Stomach (tissue), 9 donors: Measurements from ENCODE around the gene BIRC7. TPM values are rescaled to one million over a fixed set of nuclear protein-coding genes. Genes with fewer than 3 reads are reported as not detected.

ENCODE experiments used
- DNase-seq, 2 donors: peaks; one replicate each; pipeline versions ENCODE4 v3.0.0 to v3.0.0-alpha.2; 2013 to 2019
- H3K27ac ChIP-seq, 5 donors: fragments of 200-600 bp in 4 of 5; sonication (generic) in 4 of 5; one replicate each; pipeline ENCODE4 v1.5.1; 2013 to 2019; ENCODE audit warnings: mild to moderate bottlenecking in 1 of 5, moderate library complexity in 1 of 5
- H3K27me3 ChIP-seq, 3 donors: fragments of 200-600 bp; sonication (generic); one replicate each; pipeline ENCODE4 v1.5.1; 2017 to 2019; ENCODE audit warnings: mixed run types in 1 of 3
- H3K36me3 ChIP-seq, 4 donors: fragments of 200-600 bp; sonication (generic); 1 replicate in 3 of 4; 2 replicates in 1 of 4; pipeline ENCODE4 v1.5.1; 2016 to 2019
- H3K4me1 ChIP-seq, 4 donors: fragments of 200-600 bp; sonication (generic); one replicate each; pipeline ENCODE4 v1.5.1; 2016 to 2019
- H3K4me3 ChIP-seq, 4 donors: fragments of 200-600 bp; sonication (generic) in 3 of 4; one replicate each; pipeline ENCODE4 v1.5.1; 2016 to 2019; ENCODE audit warnings: mild to moderate bottlenecking in 1 of 4
- H3K9me3 ChIP-seq, 4 donors: fragments of 200-600 bp; sonication (generic); one replicate each; pipeline ENCODE4 v1.5.1; 2016 to 2019
- EP300 ChIP-seq: sonication (generic); formaldehyde crosslinking; IDR thresholded peaks from one replicate; pipeline ENCODE4 v1.6.1; 2017; ENCODE audit warnings: antibody characterized with exemption
- POLR2A ChIP-seq, 4 donors: fragments of 450-650 bp; IDR thresholded peaks; one replicate each; pipeline ENCODE4 v1.6.1; 2016; ENCODE audit warnings: antibody characterized with exemption in 4 of 4, control low read depth in 2 of 4, mild to moderate bottlenecking in 1 of 4, moderate library complexity in 1 of 4
- POLR2AphosphoS5 ChIP-seq, 3 donors: sonication (generic); formaldehyde crosslinking; IDR thresholded peaks; one replicate each; pipeline ENCODE4 v1.6.1; 2016; ENCODE audit warnings: antibody characterized with exemption in 3 of 3
- WGBS, 5 donors: extraction: QIAGEN DNeasy Blood & Tissue Kit in 3 of 5; methylation state at CpG; one replicate each; pipeline versions ENCODE4 v1.1.5 to v1.1.7; 2013 to 2018; 5-methylcytosine and 5-hydroxymethylcytosine counted together
- intact Hi-C: fragments of 100-400 bp; cut with DNase I; formaldehyde crosslinking; loops from one replicate; pipeline ENCODE4 v1.15.1; 2023; ENCODE audit warnings: low total_unique reads
- polyA plus RNA-seq, 3 donors: library from polyadenylated mRNA; stranded (reverse); fragments of 200-250 nt; gene quantifications; one replicate each; pipeline ENCODE4 v1.2.3, GENCODE V29; 2013
- total RNA-seq, 5 donors: library from RNA; depleted of rRNA; stranded (reverse); fragments of >200 nt; gene quantifications; one replicate each; pipeline versions ENCODE4 v1.1.0 to v1.2.3, GENCODE V29; 2014 to 2016
- TF ChIP-seq, protein P1 (sequence below), 7 experiments: fragments of 450-650 bp in 4 of 7; fragments of 200-600 bp in 3 of 7; sonication (generic) in 3 of 7; IDR thresholded peaks; one replicate each; pipeline ENCODE4 v1.5.1; 2016 to 2019; ENCODE audit warnings: antibody characterized with exemption in 7 of 7, control low read depth in 2 of 7, mild to moderate bottlenecking in 1 of 7
- donor health status: healthy with polysubstance abuse.
- donor health status: Bipolar disorder and iron deficiency.
- donor health status: healthy.

The BIRC7 gene
- total and polyA plus RNA-seq, 8 donors = not detected

DNA sequence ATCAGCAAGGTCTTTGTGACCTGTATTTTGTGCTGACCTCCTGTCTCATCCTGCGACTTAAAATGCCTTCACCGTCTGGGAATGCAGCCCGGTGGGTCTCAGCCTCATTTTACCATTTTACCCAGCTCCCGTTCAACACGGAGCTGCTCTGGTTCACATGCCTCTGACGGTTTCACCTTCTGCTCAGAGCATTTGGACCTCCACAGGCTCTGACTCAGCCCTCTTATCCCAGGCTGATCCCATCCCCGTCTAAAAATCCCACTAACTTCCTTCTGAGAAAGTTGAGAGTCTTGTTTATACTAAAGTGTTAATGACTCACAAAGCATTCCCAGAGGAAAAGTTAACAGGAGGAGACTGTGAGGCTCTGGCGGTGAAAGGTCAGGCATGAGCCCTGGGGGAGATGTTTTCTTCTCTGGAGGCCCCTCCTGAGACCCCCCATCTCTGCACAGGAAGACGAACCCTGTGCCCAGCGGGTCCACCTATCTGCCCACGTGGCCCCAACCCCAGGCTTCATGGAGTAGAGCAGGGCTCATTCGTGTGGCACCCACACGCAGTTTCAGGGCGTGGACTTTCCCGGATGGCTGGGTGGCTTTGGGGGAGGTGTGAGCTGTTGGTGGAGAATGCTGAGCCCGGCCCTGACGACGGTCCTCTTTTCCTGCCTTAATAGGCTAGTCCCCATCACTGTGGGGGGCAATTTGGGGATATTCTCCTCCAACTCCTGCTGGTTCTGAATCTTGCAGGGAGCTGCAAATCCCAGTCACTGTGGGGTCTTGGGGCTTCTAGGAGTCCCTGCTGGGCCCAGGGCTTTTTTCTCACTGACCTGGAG is 3.3 kb upstream of the BIRC7 start:
- TF ChIP-seq POLR2AphosphoS5 (IDR thresholded peaks at IDR 0.05) (peak in 1 of 3 donors; percentile 5), EP300 (no peak), POLR2A (IDR thresholded peaks at IDR 0.05) (no peak)
- TF ChIP-seq, protein P1, sequence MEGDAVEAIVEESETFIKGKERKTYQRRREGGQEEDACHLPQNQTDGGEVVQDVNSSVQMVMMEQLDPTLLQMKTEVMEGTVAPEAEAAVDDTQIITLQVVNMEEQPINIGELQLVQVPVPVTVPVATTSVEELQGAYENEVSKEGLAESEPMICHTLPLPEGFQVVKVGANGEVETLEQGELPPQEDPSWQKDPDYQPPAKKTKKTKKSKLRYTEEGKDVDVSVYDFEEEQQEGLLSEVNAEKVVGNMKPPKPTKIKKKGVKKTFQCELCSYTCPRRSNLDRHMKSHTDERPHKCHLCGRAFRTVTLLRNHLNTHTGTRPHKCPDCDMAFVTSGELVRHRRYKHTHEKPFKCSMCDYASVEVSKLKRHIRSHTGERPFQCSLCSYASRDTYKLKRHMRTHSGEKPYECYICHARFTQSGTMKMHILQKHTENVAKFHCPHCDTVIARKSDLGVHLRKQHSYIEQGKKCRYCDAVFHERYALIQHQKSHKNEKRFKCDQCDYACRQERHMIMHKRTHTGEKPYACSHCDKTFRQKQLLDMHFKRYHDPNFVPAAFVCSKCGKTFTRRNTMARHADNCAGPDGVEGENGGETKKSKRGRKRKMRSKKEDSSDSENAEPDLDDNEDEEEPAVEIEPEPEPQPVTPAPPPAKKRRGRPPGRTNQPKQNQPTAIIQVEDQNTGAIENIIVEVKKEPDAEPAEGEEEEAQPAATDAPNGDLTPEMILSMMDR (IDR thresholded peaks at IDR 0.05) = no peak
- Histone ChIP-seq H3K36me3 (no peaks in the 10 kb centered on the region), H3K27ac (no peak overlapping the region), H3K9me3 (no peaks in the 10 kb centered on the region), H3K27me3 (peaks cover 0 to 89% (median 36%) of the 10 kb centered on the region in 3 donors), H3K4me1 (peaks cover 0 to 16% (median 0%) of the 10 kb centered on the region in 4 donors), H3K4me3 (no peak overlapping the region)
- no peak for DNase-seq
- WGBS, 5 donors = 32 to 41% (median 38%) methylated on average over 13 to 18 of the region's 18 CpGs
- intact Hi-C loops = no loop called here

- peaks cover 0 to 95% (median 36%) of the 10 kb centered on the region in 3 donors for H3K27me3 ChIP-seq
- intact Hi-C loops = no loop called here
- no peak overlapping the region for H3K4me3 ChIP-seq
- no peak overlapping the region for H3K27ac ChIP-seq
- 61 to 85% (median 65%) methylated on average over 3 of the region's 3 CpGs for WGBS, 5 donors
- H3K4me1 ChIP-seq = peaks cover 0 to 16% (median 0%) of the 10 kb centered on the region in 4 donors
- no peak for DNase-seq
- H3K9me3 ChIP-seq = no peaks in the 10 kb centered on the region
- TF ChIP-seq, protein P1 (IDR thresholded peaks at IDR 0.05) = no peak
- TF ChIP-seq POLR2AphosphoS5 (IDR thresholded peaks at IDR 0.05) (no peak), EP300 (no peak), POLR2A (IDR thresholded peaks at IDR 0.05) (no peak)
- H3K36me3 ChIP-seq = no peaks in the 10 kb centered on the region
Observed at GRCh38 chr20:63233061-63233344, 2.7 kb upstream of the BIRC7 start.

GRCh38 chr20:63233924-63234323 is 1.8 kb upstream of the BIRC7 start:
- H3K27ac ChIP-seq = no peak overlapping the region
- no peak overlapping the region for H3K4me3 ChIP-seq
- no peak for DNase-seq
- peaks cover 0 to 98% (median 31%) of the 10 kb centered on the region in 3 donors for H3K27me3 ChIP-seq
- intact Hi-C loops = no loop called here
- no peaks in the 10 kb centered on the region for H3K36me3 ChIP-seq
- H3K9me3 ChIP-seq = no peaks in the 10 kb centered on the region
- TF ChIP-seq POLR2AphosphoS5 (IDR thresholded peaks at IDR 0.05) (no peak), EP300 (no peak), POLR2A (IDR thresholded peaks at IDR 0.05) (no peak)
- TF ChIP-seq, protein P1 (IDR thresholded peaks at IDR 0.05) = no peak
- peaks cover 0 to 16% (median 0%) of the 10 kb centered on the region in 4 donors for H3K4me1 ChIP-seq
- WGBS, 5 donors = 74 to 83% (median 78%) methylated on average over 14 to 17 of the region's 17 CpGs

- Histone ChIP-seq H3K4me3 (no peak overlapping the region), H3K4me1 (peaks cover 0 to 16% (median 0%) of the 10 kb centered on the region in 4 donors), H3K27me3 (peaks cover 0 to 99% (median 24%) of the 10 kb centered on the region in 3 donors), H3K9me3 (no peaks in the 10 kb centered on the region), H3K27ac (no peak overlapping the region), H3K36me3 (no peaks in the 10 kb centered on the region)
- peak; percentile 52 to 68 for DNase-seq
- WGBS, 5 donors = 10 to 19% (median 14%) methylated on average over 15 to 20 of the region's 20 CpGs
- no peak for TF ChIP-seq POLR2A (IDR thresholded peaks at IDR 0.05)
- TF ChIP-seq, protein P1 (IDR thresholded peaks at IDR 0.05) = peak in 4 of 7 experiments; percentile 20 to 44 (median 34)
- no peak for TF ChIP-seq EP300
- intact Hi-C loops = no loop called here
Observed at GRCh38 chr20:63234693-63235398, 859 bp upstream of the BIRC7 start.
